ENCODE results near the gene OXTR. TPM values are rescaled to one million over a fixed set of nuclear protein-coding genes. Genes with fewer than 3 reads are reported as not detected.
A peak's percentile ranks its signal among the peaks of the same experiment; 100 is the strongest.

The OXTR gene
- total RNA-seq (2014; rRNA removed; shearing (Covaris generic); ENCODE audit: low replicate concordance), result 0.03 and 0.15 TPM in 2 replicates

DNA sequence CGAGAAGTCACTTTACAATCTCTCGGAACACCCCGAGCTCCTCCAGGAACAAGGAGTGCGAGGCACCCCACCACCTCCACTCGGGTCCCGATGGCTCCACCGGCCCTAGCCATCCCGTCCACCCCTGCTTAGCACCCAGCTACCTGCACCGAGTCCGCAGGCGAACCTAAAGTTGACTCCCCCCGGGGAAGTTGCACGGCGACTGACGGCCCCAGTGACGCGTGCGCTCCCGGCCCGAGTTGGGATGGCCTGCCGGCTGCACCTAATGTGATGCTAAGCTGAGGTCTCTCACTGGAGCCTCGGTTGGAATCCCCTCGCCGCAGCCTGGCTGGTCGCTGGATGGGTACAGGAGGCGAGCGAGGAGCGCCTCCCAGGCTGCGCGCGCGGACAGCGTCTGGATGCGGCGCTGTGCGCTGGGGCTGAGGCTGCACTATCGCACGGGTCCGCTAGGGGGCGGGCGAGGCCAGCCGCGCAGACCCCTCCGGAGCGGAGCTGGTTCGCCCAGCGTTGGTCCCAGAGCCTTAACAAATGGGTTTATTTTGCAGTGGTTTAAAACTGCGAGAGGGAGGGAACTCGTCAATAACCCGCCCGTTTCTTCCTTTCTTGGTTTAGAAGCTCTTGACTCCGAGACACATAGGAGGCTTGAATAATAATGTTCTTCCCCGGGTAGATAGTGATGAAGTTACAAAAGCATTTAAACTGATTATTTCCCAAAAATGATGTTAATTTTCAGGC is at the start of gene OXTR:
Gene OXTR (minus strand): TSS at position 526 of the 735 bp plus-strand sequence. CDS start 1,426 bp downstream, outside the sequence.
- peak; percentile 52 for DNase-seq
- Histone ChIP-seq H3K4me3 (peak within 1 kb of the TSS; percentile 30), H3K27me3 (no peaks in the 10 kb centered on the region), H3K9me3 (no peaks in the 10 kb centered on the region), H3K36me3 (no peaks in the 10 kb centered on the region)

DNA sequence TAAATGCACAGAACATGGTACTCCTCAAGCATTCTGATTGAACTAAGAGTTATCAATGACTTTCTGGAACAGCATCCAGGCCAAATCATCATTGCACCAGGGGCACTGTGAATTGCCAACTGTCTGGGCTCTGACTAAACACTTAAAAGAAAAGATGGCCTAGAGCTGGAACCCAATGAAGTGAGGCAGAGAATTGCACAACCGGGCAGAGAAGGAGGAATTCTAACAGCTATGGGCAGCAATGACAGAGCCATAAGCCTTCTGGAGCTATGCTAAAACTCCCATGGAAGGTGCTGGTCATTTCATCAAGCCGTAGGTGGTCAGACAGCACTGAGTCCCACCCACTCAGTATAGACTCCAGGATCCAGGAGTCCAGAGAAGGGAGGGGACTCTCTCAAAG is 48.1 kb upstream of the OXTR start:
- DNase-seq, result no peak
- H3K9me3 ChIP-seq, result 0 out of 2 replicates have a peak, but pooled peaks cover 6% of the 10 kb centered on the region

GRCh38 chr3:8816106-8816505 is 46.7 kb upstream of the OXTR start:
- H3K36me3 ChIP-seq, result no peaks in the 10 kb centered on the region
- 0 out of 2 replicates have a peak, but pooled peaks cover 4% of the 10 kb centered on the region for H3K9me3 ChIP-seq
- H3K27me3 ChIP-seq, result no peaks in the 10 kb centered on the region
- DNase-seq, result no peak
- no peak overlapping the region for H3K4me3 ChIP-seq

More for the DNA sequence above, 48.1 kb upstream of the OXTR start:
- H3K27me3 ChIP-seq, result no peaks in the 10 kb centered on the region
- no peak overlapping the region for H3K4me3 ChIP-seq
- H3K36me3 ChIP-seq, result no peaks in the 10 kb centered on the region

DNA sequence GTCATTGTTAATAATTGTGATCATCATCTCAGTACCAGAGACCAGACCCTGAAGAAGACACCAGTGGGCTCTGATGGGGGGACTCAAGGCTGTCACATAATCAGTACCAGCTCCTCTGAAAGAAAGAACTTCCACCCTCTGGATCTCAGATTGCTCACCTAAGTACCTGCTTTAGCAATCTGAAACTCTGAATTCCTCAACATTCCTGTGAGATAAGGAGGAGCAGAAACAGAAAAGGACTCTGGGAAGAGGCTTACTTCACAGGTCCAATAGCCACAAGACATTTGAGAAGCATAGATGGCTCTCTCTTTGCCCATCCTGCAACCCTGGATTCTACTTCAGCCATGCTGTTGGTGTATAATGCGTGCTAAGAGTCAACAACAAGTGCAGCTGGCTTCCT is 44.0 kb upstream of the OXTR start:
- no peak overlapping the region for H3K4me3 ChIP-seq
- H3K36me3 ChIP-seq, result no peaks in the 10 kb centered on the region
- H3K27me3 ChIP-seq, result no peaks in the 10 kb centered on the region
- no peak for DNase-seq
- H3K9me3 ChIP-seq, result no peaks in the 10 kb centered on the region

DNA sequence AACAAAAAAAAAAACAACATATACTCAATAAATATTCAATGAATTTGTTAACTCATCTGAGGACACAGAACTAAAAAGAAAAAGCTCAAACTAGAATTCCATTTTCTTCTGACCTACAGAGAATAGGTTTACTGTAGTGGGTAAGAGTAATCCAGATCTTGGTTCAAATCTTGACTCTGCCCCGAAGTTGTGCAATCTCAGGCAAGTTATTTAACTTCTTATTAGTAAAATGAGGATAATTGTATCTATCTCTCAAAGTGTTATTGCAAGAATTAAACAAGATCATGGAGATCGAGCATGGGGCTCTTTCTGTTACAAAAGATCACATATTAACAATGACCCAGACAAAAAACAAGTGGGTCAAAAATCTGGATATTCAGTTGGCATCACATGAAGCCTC is 41.1 kb upstream of the OXTR start:
- no peak for DNase-seq
- no peaks in the 10 kb centered on the region for H3K27me3 ChIP-seq
- H3K4me3 ChIP-seq, result no peak overlapping the region
- H3K9me3 ChIP-seq, result no peaks in the 10 kb centered on the region
- no peaks in the 10 kb centered on the region for H3K36me3 ChIP-seq

GRCh38 chr3:8805774-8806173 is 36.4 kb upstream of the OXTR start:
- DNase-seq, result no peak
- H3K27me3 ChIP-seq, result no peaks in the 10 kb centered on the region
- no peaks in the 10 kb centered on the region for H3K36me3 ChIP-seq
- no peaks in the 10 kb centered on the region for H3K9me3 ChIP-seq
- no peak overlapping the region for H3K4me3 ChIP-seq

- no peaks in the 10 kb centered on the region for H3K9me3 ChIP-seq
Measured at GRCh38 chr3:8802256-8802655, 32.8 kb upstream of the OXTR start.

DNA sequence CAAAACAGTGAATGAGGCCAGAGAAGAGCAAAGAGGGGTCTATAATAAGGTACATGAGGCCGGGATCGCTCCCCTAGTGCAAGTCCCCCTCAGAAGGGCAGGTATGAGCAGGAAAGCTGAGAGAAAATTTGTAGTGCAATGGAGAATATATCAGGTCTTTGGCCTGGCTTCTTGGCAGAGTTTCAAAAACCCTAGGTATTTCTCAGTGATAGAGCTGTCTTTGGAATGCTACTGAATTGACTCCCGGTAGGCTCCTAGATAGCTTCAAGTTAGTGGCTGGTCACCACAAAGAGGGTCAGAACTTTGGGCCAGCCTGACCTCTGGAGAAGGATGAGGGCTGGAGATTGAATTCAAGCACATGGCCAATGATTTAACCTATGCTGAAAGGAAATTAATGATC is 30.6 kb upstream of the OXTR start:
- H3K36me3 ChIP-seq, result no peaks in the 10 kb centered on the region
- H3K9me3 ChIP-seq, result no peaks in the 10 kb centered on the region
- no peak for DNase-seq
- no peak overlapping the region for H3K4me3 ChIP-seq
- no peaks in the 10 kb centered on the region for H3K27me3 ChIP-seq

More at GRCh38 chr3:8802256-8802655, 32.8 kb upstream of the OXTR start:
- Histone ChIP-seq H3K4me3 (no peak overlapping the region), H3K36me3 (no peaks in the 10 kb centered on the region), H3K27me3 (no peaks in the 10 kb centered on the region)
- no peak for DNase-seq

DNA sequence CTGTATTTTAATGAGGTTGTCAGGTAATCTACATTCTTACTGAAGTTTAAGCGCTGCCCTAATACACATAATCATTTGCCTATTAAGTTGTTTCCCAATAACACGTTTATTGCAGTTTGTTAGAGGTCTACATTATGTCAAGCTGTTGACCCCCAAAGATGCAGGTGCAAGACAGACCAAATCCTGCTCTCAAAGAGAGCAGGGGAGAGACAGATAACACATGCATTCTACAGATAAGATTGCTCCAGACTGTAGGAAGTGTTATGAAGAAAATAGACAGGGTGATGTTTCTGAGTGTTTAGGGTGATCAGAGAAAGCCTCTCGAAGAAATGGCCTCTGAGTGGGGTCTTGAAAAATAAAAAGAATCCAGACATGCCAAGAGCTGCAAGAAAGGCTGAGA is 24.8 kb upstream of the OXTR start:
- no peak for DNase-seq
- Histone ChIP-seq H3K9me3 (no peaks in the 10 kb centered on the region), H3K36me3 (no peaks in the 10 kb centered on the region), H3K27me3 (no peaks in the 10 kb centered on the region), H3K4me3 (no peak overlapping the region)

DNA sequence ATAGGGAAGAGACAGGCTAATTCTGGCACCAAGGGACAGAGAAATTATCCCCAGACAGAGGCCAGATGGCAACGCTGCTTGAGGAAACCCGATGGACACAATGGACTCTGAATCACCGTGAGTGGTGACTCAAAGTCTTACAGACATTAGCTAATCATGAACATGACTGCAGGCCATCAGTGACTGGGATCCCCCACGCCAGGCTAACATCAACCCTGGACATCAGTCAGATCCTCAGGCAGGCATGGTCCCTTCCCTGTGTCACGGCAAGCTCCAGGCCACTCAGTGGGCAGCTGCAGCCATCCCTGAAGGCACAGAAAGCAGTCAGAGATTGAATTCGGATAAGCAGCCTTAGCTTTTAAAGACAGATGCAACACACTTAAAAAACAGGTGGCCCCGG is 23.8 kb upstream of the OXTR start:
- DNase-seq, result peak; percentile 30
- Histone ChIP-seq H3K4me3 (no peak overlapping the region), H3K27me3 (no peaks in the 10 kb centered on the region), H3K36me3 (no peaks in the 10 kb centered on the region), H3K9me3 (0 out of 2 replicates have a peak, but pooled peaks cover 2% of the 10 kb centered on the region)

DNA sequence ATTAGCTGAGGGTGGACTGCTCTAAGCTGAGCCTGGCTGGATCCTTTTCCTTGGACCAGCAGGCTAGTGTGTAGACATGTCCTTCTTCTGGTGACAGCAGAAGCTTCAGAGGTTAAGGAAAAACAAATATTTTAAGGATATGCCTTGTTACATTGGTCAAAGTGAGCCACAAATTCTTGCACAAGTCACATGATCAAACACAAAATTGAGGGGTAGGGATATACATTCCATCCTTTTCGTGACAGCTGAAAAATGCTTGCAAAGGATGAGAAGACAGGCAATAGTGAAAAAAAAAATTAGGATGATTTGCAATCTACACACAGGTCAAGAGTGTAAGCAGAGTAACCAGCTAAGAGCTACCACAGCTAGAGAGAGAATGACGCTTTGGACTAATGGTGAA is 21.1 kb upstream of the OXTR start:
- Histone ChIP-seq H3K27me3 (no peaks in the 10 kb centered on the region), H3K9me3 (0 out of 2 replicates have a peak, but pooled peaks cover 2% of the 10 kb centered on the region), H3K36me3 (no peaks in the 10 kb centered on the region), H3K4me3 (no peak overlapping the region)
- DNase-seq, result no peak

- H3K27me3 ChIP-seq, result no peaks in the 10 kb centered on the region
- 0 out of 2 replicates have a peak, but pooled peaks cover 2% of the 10 kb centered on the region for H3K9me3 ChIP-seq
- no peak for DNase-seq
- H3K4me3 ChIP-seq, result no peak overlapping the region
- H3K36me3 ChIP-seq, result no peaks in the 10 kb centered on the region
Measured at GRCh38 chr3:8784676-8785435, 15.4 kb upstream of the OXTR start.

- H3K9me3 ChIP-seq, result no peaks in the 10 kb centered on the region
- no peak overlapping the region for H3K4me3 ChIP-seq
- no peak for DNase-seq
- H3K27me3 ChIP-seq, result no peaks in the 10 kb centered on the region
- H3K36me3 ChIP-seq, result no peaks in the 10 kb centered on the region
Measured at GRCh38 chr3:8780279-8780678, 10.9 kb upstream of the OXTR start.

- Histone ChIP-seq H3K9me3 (no peaks in the 10 kb centered on the region), H3K36me3 (no peaks in the 10 kb centered on the region), H3K27me3 (no peaks in the 10 kb centered on the region), H3K4me3 (no peak overlapping the region)
- DNase-seq, result no peak
Measured at GRCh38 chr3:8778475-8778874, 9.1 kb upstream of the OXTR start.

- no peaks in the 10 kb centered on the region for H3K27me3 ChIP-seq
- DNase-seq, result no peak
Measured at GRCh38 chr3:8777978-8778267, 8.5 kb upstream of the OXTR start.

DNA sequence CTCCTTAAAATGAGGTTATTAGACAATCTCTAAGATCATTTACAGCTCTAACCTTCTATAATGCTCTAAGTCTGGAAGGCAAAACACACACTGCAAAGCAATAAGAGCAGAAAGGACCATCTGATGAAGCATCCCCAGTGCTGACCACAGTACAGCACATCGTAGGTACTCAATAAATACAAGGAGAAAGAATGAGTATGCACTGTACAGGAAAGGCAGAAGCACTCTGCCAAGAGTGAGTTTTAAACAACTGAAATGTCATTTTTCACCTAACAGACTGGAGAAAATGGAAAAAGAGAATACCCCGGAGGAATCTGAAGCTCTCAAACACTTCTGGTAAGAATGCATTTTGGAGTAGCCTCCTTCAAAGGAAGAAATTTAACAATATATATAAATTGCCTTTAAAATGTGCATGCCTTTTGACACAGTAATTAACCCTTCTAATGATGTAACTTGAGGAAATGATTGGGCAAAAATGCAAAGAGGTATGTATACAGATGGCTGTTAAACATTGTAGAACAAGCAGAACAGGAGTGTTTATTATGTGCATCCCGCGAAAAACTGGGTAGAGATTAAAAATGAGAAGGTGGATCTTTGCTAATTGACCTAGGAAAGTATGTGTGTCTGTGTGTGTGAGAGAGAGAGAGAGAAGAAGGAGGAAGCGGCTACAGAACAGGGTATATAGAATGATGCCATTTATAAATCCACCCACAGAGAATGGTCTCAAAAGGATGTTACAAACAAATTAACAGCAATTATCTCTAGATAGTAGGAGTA is 8.0 kb upstream of the OXTR start:
- Histone ChIP-seq H3K9me3 (no peaks in the 10 kb centered on the region), H3K27me3 (no peaks in the 10 kb centered on the region), H3K4me3 (no peak overlapping the region), H3K36me3 (no peaks in the 10 kb centered on the region)
- no peak for DNase-seq

More at GRCh38 chr3:8777978-8778267, 8.5 kb upstream of the OXTR start:
- no peaks in the 10 kb centered on the region for H3K36me3 ChIP-seq
- no peak overlapping the region for H3K4me3 ChIP-seq
- no peaks in the 10 kb centered on the region for H3K9me3 ChIP-seq

GRCh38 chr3:8776406-8776805 is 7.0 kb upstream of the OXTR start:
- Histone ChIP-seq H3K9me3 (no peaks in the 10 kb centered on the region), H3K36me3 (no peaks in the 10 kb centered on the region), H3K27me3 (no peaks in the 10 kb centered on the region), H3K4me3 (no peak overlapping the region)
- DNase-seq, result no peak
